ENCODE data around the gene SNX18. TPM values are rescaled to one million over a fixed set of nuclear protein-coding genes. Genes with fewer than 3 reads are reported as not detected.

SNX18 gene
- total and polyA plus RNA-seq, 2 of the 4 experiments (the other 2 are of a cell fraction) = 31.2 to 50.0 TPM

- no peaks in the 10 kb centered on the region for H3K36me3 ChIP-seq (ENCODE audit: control insufficient read depth, insufficient read depth, low read length)
- in situ Hi-C loops (cut with MboI; ENCODE audit: low sequenced_read_pairs) = loop anchor here (5.0 to 25.0 kb wide), 2 partner anchors 33 to 657 kb away; no protein-coding TSS in a partner anchor
- H2BK20ac ChIP-seq (ENCODE audit: low read depth, low read length) = no peak overlapping the region
- H4K91ac ChIP-seq (ENCODE audit: insufficient read depth, low read depth, low read length) = no peak overlapping the region
- no peak overlapping the region for H3K27ac ChIP-seq (ENCODE audit: insufficient read depth, low read length)
- no peak overlapping the region for H3K4me2 ChIP-seq (ENCODE audit: low read depth, low read length)
- no peak for TF ChIP-seq BHLHE40 (IDR thresholded peaks at IDR 0.05; ENCODE audit: low read depth, low read length)
- no peak for TF ChIP-seq RAD21 (IDR thresholded peaks at IDR 0.05; ENCODE audit: low read length)
- no peak for TF ChIP-seq RFX5 (IDR thresholded peaks at IDR 0.05; ENCODE audit: low read depth, low read length)
- no peak for TF ChIP-seq USF2 (IDR thresholded peaks at IDR 0.05; ENCODE audit: low read depth, low read length)
- TF ChIP-seq MXI1 (IDR thresholded peaks at IDR 0.05; ENCODE audit: borderline replicate concordance, low read depth, low read length) = no peak
- TF ChIP-seq ELK1 (IDR thresholded peaks at IDR 0.05; ENCODE audit: borderline replicate concordance, low read depth, low read length) = no peak
- no peak for TF ChIP-seq CTCF (conservative IDR thresholded peaks at IDR 0.05; ENCODE audit: low read depth, low read length)
- TF ChIP-seq CHD1 (IDR thresholded peaks at IDR 0.05; ENCODE audit: low read depth, low read length) = no peak
- TF ChIP-seq MAFK (IDR thresholded peaks at IDR 0.05; ENCODE audit: low read depth, low read length) = no peak
- TF ChIP-seq NFE2L2 (IDR thresholded peaks at IDR 0.05; ENCODE audit: low read depth, low read length) = no peak
- TF ChIP-seq POLR2A (IDR thresholded peaks at IDR 0.05; ENCODE audit: low read depth, low read length) = no peak
- H3K27me3 ChIP-seq (ENCODE audit: control insufficient read depth, insufficient read depth, low read length) = peaks cover 12% of the 10 kb centered on the region
- H2BK120ac ChIP-seq (ENCODE audit: low read depth, low read length) = no peak overlapping the region
- H4K8ac ChIP-seq (ENCODE audit: low read depth in 2 of 2, low read length in 2 of 2) = no peak overlapping the region
- H2BK5ac ChIP-seq (ENCODE audit: low read depth, low read length, poor library complexity, severe bottlenecking) = no peak overlapping the region
- no peak overlapping the region for H3K56ac ChIP-seq (ENCODE audit: extremely low read depth, insufficient read depth, low read length)
- no peak overlapping the region for H2BK15ac ChIP-seq (ENCODE audit: low read depth, low read length)
- dilution Hi-C loops (cut with HindIII; ENCODE audit: low sequenced_read_pairs, unreplicated experiment) = no loop called here
- no peak overlapping the region for H2AFZ ChIP-seq (replicated peaks; ENCODE audit: low read length, poor library complexity)
- no TSS peak for BruUV-seq (replicated peaks)
- no peaks in the 10 kb centered on the region for H4K20me1 ChIP-seq (ENCODE audit: insufficient read depth, low read length)
- no peak overlapping the region for H4K5ac ChIP-seq (ENCODE audit: low read depth, low read length)
- ChIA-PET CTCF (no interaction called here), POLR2A (ENCODE audit: unreplicated experiment) (no interaction called here)
- no peaks in the 10 kb centered on the region for H3K9me1 ChIP-seq (ENCODE audit: insufficient read depth, low read length)
- ATAC-seq (ENCODE audit: low read depth) (no peak), DNase-seq (peak; percentile 23)
- no peak overlapping the region for H2AK9ac ChIP-seq (replicated peaks; ENCODE audit: low read depth, low read length, poor library complexity)
- intact Hi-C loops (cut with micrococcal nuclease) = no loop called here
- no peaks in the 10 kb centered on the region for H3K9me3 ChIP-seq (ENCODE audit: control insufficient read depth, insufficient read depth, low read length)
- no peak overlapping the region for H2AK5ac ChIP-seq (ENCODE audit: low read depth, low read length)
- H3K14ac ChIP-seq (replicated peaks; ENCODE audit: low read depth, low read length) = no peak overlapping the region
- H3K18ac ChIP-seq (ENCODE audit: low read depth, low read length) = no peak overlapping the region
- H3K4me1 ChIP-seq (ENCODE audit: control insufficient read depth, insufficient read depth, low read length) = no peaks in the 10 kb centered on the region
- H3K4ac ChIP-seq (ENCODE audit: low read depth, low read length) = no peak overlapping the region
- H3K79me1 ChIP-seq (ENCODE audit: low read depth in 1 of 2, low read length in 2 of 2) = no peaks in the 10 kb centered on the region
- no peak overlapping the region for H3K4me3 ChIP-seq (ENCODE audit: insufficient read depth, low read depth, low read length)
- no peak overlapping the region for H3K23ac ChIP-seq (ENCODE audit: low read depth, low read length)
- H3K9ac ChIP-seq (ENCODE audit: low read depth, low read length) = no peak overlapping the region
Measured at GRCh38 chr5:54480296-54480695, 37.3 kb upstream of the SNX18 start.
